Left ventricle myocardium inferior (tissue), 1 donor: Measurements from ENCODE around the gene FOXN3. TPM values are rescaled to one million over a fixed set of nuclear protein-coding genes. Genes with fewer than 3 reads are reported as not detected.

Experiments used
- DNase-seq: peaks from one replicate; pipeline ENCODE4 v3.0.0-alpha.2; 2020
- H3K27ac ChIP-seq: fragments of 200-600 bp; replicated peaks from 2 replicates; pipeline ENCODE4 v1.8.0; 2021
- H3K27me3 ChIP-seq: fragments of 200-600 bp; 2 replicates; pipeline ENCODE4 v1.8.0; 2021; ENCODE audit warnings: low read depth
- H3K36me3 ChIP-seq: fragments of 200-600 bp; 2 replicates; pipeline ENCODE4 v1.8.0; 2021
- H3K4me1 ChIP-seq: fragments of 200-600 bp; 2 replicates; pipeline ENCODE4 v1.8.0; 2021
- H3K4me3 ChIP-seq: fragments of 200-600 bp; 2 replicates; pipeline ENCODE4 v1.8.0; 2021; ENCODE audit warnings: mild to moderate bottlenecking, moderate library complexity
- H3K9me3 ChIP-seq: fragments of 200-600 bp; replicated peaks from 2 replicates; pipeline ENCODE4 v1.8.0; 2021
- intact Hi-C: fragments of 100-400 bp; cut with micrococcal nuclease; formaldehyde crosslinking; loops from one replicate; pipeline ENCODE4 v1.11.0; 2022
- total RNA-seq: library from RNA; stranded (reverse); fragmentation: NEBNext Ultra II Directional; extraction: Animal tissue kit (Norgen Biotek cat#: 25700); gene quantifications from one replicate; pipeline ENCODE4 v1.2.1, GENCODE V29; 2021
- TF ChIP-seq, protein P1 (sequence below): fragments of 200-600 bp; IDR thresholded peaks from 2 replicates; pipeline ENCODE4 v1.8.0; 2021; ENCODE audit warnings: antibody characterized with exemption, mild to moderate bottlenecking, borderline replicate concordance
- donor health status: DM: no; HTN: yes; CAD: no; lungs with severe emphysema.

FOXN3 gene
- total RNA-seq, 1 donor from 2014 or later, result 120 TPM

- no peak for DNase-seq
- intact Hi-C loops, result no loop called here
- Histone ChIP-seq H3K36me3 (no peaks in the 10 kb centered on the region), H3K9me3 (peaks cover 6% of the 10 kb centered on the region), H3K27me3 (no peaks in the 10 kb centered on the region), H3K4me1 (peaks cover 40% of the 10 kb centered on the region), H3K27ac (no peak overlapping the region), H3K4me3 (no peak overlapping the region)
- TF ChIP-seq, protein P1, sequence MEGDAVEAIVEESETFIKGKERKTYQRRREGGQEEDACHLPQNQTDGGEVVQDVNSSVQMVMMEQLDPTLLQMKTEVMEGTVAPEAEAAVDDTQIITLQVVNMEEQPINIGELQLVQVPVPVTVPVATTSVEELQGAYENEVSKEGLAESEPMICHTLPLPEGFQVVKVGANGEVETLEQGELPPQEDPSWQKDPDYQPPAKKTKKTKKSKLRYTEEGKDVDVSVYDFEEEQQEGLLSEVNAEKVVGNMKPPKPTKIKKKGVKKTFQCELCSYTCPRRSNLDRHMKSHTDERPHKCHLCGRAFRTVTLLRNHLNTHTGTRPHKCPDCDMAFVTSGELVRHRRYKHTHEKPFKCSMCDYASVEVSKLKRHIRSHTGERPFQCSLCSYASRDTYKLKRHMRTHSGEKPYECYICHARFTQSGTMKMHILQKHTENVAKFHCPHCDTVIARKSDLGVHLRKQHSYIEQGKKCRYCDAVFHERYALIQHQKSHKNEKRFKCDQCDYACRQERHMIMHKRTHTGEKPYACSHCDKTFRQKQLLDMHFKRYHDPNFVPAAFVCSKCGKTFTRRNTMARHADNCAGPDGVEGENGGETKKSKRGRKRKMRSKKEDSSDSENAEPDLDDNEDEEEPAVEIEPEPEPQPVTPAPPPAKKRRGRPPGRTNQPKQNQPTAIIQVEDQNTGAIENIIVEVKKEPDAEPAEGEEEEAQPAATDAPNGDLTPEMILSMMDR, result no peak
Observed at GRCh38 chr14:89377544-89377943, 39.5 kb downstream of the FOXN3 start.

GRCh38 chr14:89374908-89375307, 42.1 kb downstream of the FOXN3 start:
- TF ChIP-seq, protein P1, result no peak
- H3K36me3 ChIP-seq, result no peaks in the 10 kb centered on the region
- H3K4me1 ChIP-seq, result peaks cover 49% of the 10 kb centered on the region
- DNase-seq, result no peak
- no peaks in the 10 kb centered on the region for H3K27me3 ChIP-seq
- no peak overlapping the region for H3K27ac ChIP-seq
- intact Hi-C loops, result no loop called here
- H3K4me3 ChIP-seq, result no peak overlapping the region
- H3K9me3 ChIP-seq, result no peaks in the 10 kb centered on the region

- Histone ChIP-seq H3K27ac (no peak overlapping the region), H3K4me3 (no peak overlapping the region), H3K4me1 (peaks cover 48% of the 10 kb centered on the region), H3K36me3 (no peaks in the 10 kb centered on the region), H3K9me3 (no peaks in the 10 kb centered on the region), H3K27me3 (no peaks in the 10 kb centered on the region)
- no peak for DNase-seq
- intact Hi-C loops, result no loop called here
- TF ChIP-seq, protein P1, result no peak
Observed at GRCh38 chr14:89373185-89373584, 43.8 kb downstream of the FOXN3 start.

GRCh38 chr14:89372512-89372883, 44.5 kb downstream of the FOXN3 start:
- no peak for DNase-seq
- TF ChIP-seq, protein P1, result no peak
- intact Hi-C loops, result no loop called here
- Histone ChIP-seq H3K36me3 (no peaks in the 10 kb centered on the region), H3K4me1 (peaks cover 51% of the 10 kb centered on the region), H3K9me3 (no peaks in the 10 kb centered on the region), H3K4me3 (no peak overlapping the region), H3K27ac (no peak overlapping the region), H3K27me3 (no peaks in the 10 kb centered on the region)

DNA sequence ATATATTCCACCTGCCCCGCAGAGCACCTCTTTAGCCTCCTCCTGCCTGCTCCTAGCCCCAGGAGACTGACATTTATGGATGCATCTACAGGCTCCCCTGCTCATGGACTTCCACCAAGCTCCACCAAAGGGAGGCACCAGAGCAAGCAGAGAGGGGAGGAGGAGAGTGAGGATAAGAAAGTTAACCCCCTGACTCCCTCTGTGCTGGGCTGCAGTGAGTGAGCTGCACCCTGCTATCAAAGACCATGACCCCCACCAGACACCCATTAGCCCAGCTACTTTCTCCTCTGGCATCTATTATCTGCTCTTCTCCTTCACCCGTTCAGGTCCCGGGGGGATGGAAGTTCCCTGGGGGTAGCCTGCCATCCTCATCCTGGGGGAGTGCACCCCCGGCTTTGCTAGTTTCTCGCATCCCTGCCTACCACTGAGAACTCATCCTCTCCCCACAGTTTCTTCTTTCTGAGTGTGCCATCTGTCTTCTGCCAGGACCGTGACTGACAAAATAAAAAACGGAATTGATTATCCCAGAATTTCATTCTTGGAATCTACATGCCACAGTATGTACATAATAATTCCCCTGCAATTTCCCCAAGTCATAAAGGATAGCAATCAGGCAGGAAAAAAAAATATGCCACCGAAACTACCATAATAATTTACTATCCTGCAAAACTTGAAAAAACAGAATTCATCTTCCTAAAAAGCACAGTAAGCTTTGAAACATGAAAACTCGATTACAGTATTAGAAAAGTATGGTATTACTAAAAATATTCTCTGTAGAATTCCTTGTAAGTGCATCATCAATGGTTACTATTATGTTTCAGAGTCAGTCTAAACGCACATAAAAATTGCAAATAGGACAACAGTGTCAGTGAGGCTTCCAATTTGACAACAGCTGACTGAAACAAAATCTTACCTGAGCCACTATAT, 45.2 kb downstream of the FOXN3 start:
- TF ChIP-seq, protein P1, result no peak
- Histone ChIP-seq H3K4me3 (no peak overlapping the region), H3K27ac (no peak overlapping the region), H3K4me1 (peaks cover 58% of the 10 kb centered on the region), H3K9me3 (no peaks in the 10 kb centered on the region), H3K36me3 (no peaks in the 10 kb centered on the region), H3K27me3 (no peaks in the 10 kb centered on the region)
- no peak for DNase-seq
- intact Hi-C loops, result no loop called here
